ENCODE results near the gene ST3GAL5. TPM values are rescaled to one million over a fixed set of nuclear protein-coding genes. Genes with fewer than 3 reads are reported as not detected.

Gene ST3GAL5
- total RNA-seq, 4 donors from 2014 or later, result 10.8 to 23.9 (median 16.5) TPM

DNA sequence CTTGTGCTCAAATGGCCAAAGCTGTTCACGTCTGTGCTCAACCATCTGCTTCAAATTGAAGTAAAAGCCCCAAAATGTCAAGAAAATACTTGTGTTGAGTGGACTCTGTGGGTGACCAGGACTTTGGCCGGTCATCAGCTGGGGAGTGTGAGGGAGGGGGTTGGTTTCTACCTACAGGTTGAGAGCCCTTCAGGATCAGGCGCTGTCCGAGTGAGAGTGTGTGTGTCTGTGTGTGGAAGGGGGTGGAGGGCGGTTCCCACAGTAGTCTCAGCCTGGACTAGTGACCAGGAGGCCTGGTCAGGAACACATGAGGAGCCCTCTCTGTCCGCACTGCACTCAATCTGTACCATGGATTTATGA, 100.8 kb downstream of the ST3GAL5 start:
- Histone ChIP-seq H3K4me1 (peaks cover 0 to 7% (median 2%) of the 10 kb centered on the region in 4 donors), H3K4me3 (no peak overlapping the region), H3K27me3 (no peaks in the 10 kb centered on the region), H3K27ac (no peak overlapping the region), H3K36me3 (no peaks in the 10 kb centered on the region), H3K9me3 (no peaks in the 10 kb centered on the region)
- TF ChIP-seq POLR2A (IDR thresholded peaks at IDR 0.05), result no peak
- TF ChIP-seq, protein P1, sequence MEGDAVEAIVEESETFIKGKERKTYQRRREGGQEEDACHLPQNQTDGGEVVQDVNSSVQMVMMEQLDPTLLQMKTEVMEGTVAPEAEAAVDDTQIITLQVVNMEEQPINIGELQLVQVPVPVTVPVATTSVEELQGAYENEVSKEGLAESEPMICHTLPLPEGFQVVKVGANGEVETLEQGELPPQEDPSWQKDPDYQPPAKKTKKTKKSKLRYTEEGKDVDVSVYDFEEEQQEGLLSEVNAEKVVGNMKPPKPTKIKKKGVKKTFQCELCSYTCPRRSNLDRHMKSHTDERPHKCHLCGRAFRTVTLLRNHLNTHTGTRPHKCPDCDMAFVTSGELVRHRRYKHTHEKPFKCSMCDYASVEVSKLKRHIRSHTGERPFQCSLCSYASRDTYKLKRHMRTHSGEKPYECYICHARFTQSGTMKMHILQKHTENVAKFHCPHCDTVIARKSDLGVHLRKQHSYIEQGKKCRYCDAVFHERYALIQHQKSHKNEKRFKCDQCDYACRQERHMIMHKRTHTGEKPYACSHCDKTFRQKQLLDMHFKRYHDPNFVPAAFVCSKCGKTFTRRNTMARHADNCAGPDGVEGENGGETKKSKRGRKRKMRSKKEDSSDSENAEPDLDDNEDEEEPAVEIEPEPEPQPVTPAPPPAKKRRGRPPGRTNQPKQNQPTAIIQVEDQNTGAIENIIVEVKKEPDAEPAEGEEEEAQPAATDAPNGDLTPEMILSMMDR (IDR thresholded peaks at IDR 0.05), result no peak
- peak in 1 of 3 donors; percentile 19 for DNase-seq

DNA sequence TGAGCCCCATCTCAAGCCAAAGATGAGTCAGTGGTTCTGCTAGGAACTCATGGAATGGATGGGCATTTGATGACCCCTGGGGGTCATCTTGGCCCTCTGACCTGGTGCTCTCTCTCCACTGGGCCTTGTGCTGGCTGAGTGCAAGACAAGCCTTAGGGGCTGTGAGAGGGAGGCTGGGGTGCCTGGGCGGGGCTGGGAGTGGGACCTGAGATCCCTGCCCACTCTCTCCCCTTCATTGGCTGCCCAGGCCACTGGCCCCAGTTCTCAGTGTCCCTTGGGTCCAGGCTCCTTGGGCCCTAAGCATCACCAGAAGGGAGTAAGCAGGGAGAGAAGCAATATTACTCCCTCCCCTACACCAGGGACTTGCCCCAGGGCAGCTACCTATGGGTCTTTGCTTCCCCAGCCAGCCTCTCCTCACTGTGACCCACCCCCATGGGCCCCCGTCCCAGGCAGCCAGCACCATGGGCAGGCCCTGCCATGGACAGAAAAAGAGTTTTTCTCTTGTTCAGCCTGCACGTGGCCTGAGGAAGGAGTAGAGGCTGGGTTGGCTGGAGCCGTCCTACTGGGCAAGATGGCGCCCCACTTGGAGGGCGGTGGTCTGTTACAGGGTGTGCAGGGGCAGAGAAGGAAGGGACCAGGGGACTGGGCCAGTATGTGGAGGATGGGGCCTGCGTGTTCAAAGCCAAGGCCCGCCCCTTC, 101.4 kb downstream of the ST3GAL5 start:
- no peak overlapping the region for H3K4me3 ChIP-seq
- no peak overlapping the region for H3K27ac ChIP-seq
- TF ChIP-seq, protein P1 (IDR thresholded peaks at IDR 0.05), result no peak
- no peak for TF ChIP-seq POLR2A (IDR thresholded peaks at IDR 0.05)
- DNase-seq, result peak in 1 of 3 donors; percentile 18
- H3K4me1 ChIP-seq, result peaks cover 0 to 3% (median under 1%) of the 10 kb centered on the region in 4 donors
- H3K36me3 ChIP-seq, result no peaks in the 10 kb centered on the region
- H3K27me3 ChIP-seq, result no peaks in the 10 kb centered on the region
- H3K9me3 ChIP-seq, result no peaks in the 10 kb centered on the region

Small RNA genes within 50 kb of the gene (small RNA-seq; reads per million reads assigned to genes)
- 0 reads per million in 2 donors for gene RN7SKP83

Other genes with a start within 250 kb of the ST3GAL5 start
- gene SFTPB, start 220.8 kb downstream of the ST3GAL5 start, total RNA-seq, result 1 to 10 TPM in 1 of 4 donors, not detected in 3; 1.7 TPM
- gene GNLY, start 194.6 kb downstream of the ST3GAL5 start, total RNA-seq, result 10 to 100 TPM in 2 of 4 donors, 1 to 10 TPM in 1, not detected in 1; 1.7 to 15.3 (median 10.5) TPM
- 10 to 100 TPM in 2 of 4 donors, 1 to 10 TPM in 2; 5.3 to 35.5 (median 13.9) TPM for gene ATOH8, start 135.0 kb downstream of the ST3GAL5 start, total RNA-seq
- gene POLR1A, start 216.9 kb upstream of the ST3GAL5 start, total RNA-seq, result 10 to 100 TPM in 3 of 4 donors, 1 to 10 TPM in 1; 9.1 to 27.2 (median 15.4) TPM
- gene PTCD3, start 217.2 kb upstream of the ST3GAL5 start, total RNA-seq, result 100 to 1,000 TPM in 2 of 4 donors, 10 to 100 TPM in 2; 60.1 to 287 (median 94.3) TPM